Natural killer cell (primary cell): ENCODE measurements around the gene PLEKHG3. TPM values are rescaled to one million over a fixed set of nuclear protein-coding genes. Genes with fewer than 3 reads are reported as not detected.

Experiments used
- ATAC-seq, 3 donors: fragments of 150-1000 bp in 2 of 3; fragments of 200-7000 bp in 1 of 3; cut with Tn5 transposase; 1 replicate in 1 of 3; 2 replicates in 2 of 3; pipeline ENCODE4 v1.10.0; 2021; ENCODE audit warnings: mild to moderate bottlenecking in 2 of 3, moderate library complexity in 2 of 3
- DNase-seq, 2 donors: peaks; one replicate each; pipeline versions ENCODE4 v3.0.0 to v3.0.0-alpha.2; 2013 to 2021; ENCODE audit warnings: mixed read lengths in 1 of 2
- H3K27ac ChIP-seq: one replicate; pipeline ENCODE4 v1.5.1; 2013; ENCODE audit warnings: mild to moderate bottlenecking, low read length
- H3K27me3 ChIP-seq: one replicate; pipeline ENCODE4 v1.6.1; 2013; ENCODE audit warnings: low read length; ENCODE audit not compliant: control insufficient read depth, insufficient read depth
- H3K36me3 ChIP-seq: one replicate; pipeline ENCODE4 v1.6.1; 2013; ENCODE audit warnings: low read length; ENCODE audit not compliant: control insufficient read depth, insufficient read depth
- H3K4me1 ChIP-seq: one replicate; pipeline ENCODE4 v1.6.1; 2013; ENCODE audit warnings: low read length; ENCODE audit not compliant: control insufficient read depth, insufficient read depth
- H3K4me3 ChIP-seq: one replicate; pipeline ENCODE4 v1.5.1; 2013; ENCODE audit warnings: low read length
- H3K9me3 ChIP-seq: one replicate; pipeline ENCODE4 v1.6.1; 2013; ENCODE audit warnings: low read length; ENCODE audit not compliant: control insufficient read depth, insufficient read depth
- H3K27ac Mint-ChIP-seq, 2 donors: one replicate each; pipeline ENCODE4 v1.8.0; 2022; ENCODE audit warnings: mild to moderate bottlenecking in 2 of 2, mixed read lengths in 2 of 2, moderate library complexity in 1 of 2
- H3K27me3 Mint-ChIP-seq, 2 donors: one replicate each; pipeline ENCODE4 v1.8.0; 2022; ENCODE audit warnings: low read depth in 2 of 2, mixed read lengths in 2 of 2
- H3K36me3 Mint-ChIP-seq: one replicate; pipeline ENCODE4 v1.8.0; 2022; ENCODE audit warnings: mixed read lengths
- H3K4me1 Mint-ChIP-seq, 2 donors: one replicate each; pipeline ENCODE4 v1.8.0; 2022; ENCODE audit warnings: mixed read lengths in 2 of 2
- H3K4me3 Mint-ChIP-seq: one replicate; pipeline ENCODE4 v1.8.0; 2022; ENCODE audit warnings: mild to moderate bottlenecking, moderate library complexity, mixed read lengths
- H3K9me3 Mint-ChIP-seq, 2 donors: one replicate each; pipeline ENCODE4 v1.8.0; 2022; ENCODE audit warnings: mixed read lengths in 2 of 2
- WGBS: methylation state at CpG from one replicate; pipeline ENCODE4 v1.1.7; 2013; ENCODE audit warnings: missing lambda C conversion rate; ENCODE audit not compliant: insufficient coverage; 5-methylcytosine and 5-hydroxymethylcytosine counted together
- intact Hi-C: fragments of 100-400 bp; cut with micrococcal nuclease; formaldehyde crosslinking; loops from one replicate; pipeline ENCODE4 v1.14.2; 2022
- total RNA-seq, 4 donors: library from RNA; stranded (reverse); fragments of 120-200 nt in 1 of 4; gene quantifications; one replicate each; pipeline versions ENCODE4 v1.2.3 to v1.2.4, GENCODE V29; 2013 to 2022
- TF ChIP-seq, protein P1 (sequence below): fragments of 200-600 bp; IDR thresholded peaks from one replicate; pipeline ENCODE4 v1.8.0; 2022; ENCODE audit warnings: antibody characterized with exemption

PLEKHG3 gene
- total RNA-seq, 3 donors from 2014 or later (not counting 1 experiment from before 2014, with no cell fraction given), result 184 to 285 (median 225) TPM

DNA sequence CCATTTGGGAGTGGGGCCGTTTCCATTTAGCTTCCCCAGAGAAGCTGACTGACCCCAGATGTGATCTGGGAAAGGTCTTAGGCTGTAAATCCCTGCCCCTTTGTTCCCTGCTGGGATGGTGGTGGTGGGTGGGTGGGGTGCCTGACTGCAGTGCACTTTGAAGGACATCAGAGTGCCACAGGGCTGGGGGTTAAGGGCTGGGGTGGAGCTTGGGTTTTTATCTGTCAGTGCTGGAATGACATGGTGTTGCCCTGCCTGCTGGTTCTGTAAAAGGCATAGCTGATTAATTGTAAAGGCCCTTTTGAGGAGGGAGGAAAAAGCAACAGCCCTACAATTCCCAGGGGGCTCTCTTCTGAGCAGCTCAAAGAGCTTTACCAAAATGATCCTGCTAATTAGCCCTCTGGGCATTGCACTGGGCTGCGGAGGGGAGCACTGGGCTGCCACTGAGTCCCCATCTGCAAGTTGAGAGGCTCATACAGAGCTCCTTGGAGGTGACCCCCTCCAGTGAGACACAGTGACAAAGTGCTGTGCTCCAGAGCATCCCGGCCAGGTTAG lies 21.1 kb downstream of the PLEKHG3 start:
- intact Hi-C loops, result no loop called here
- ATAC-seq (no peak), DNase-seq (no peak)
- peaks cover 100% of the 10 kb centered on the region for H3K4me1 ChIP-seq
- H3K27ac Mint-ChIP-seq, result peak overlapping the region; percentile 76 to 86
- H3K36me3 ChIP-seq, result peaks cover 29% of the 10 kb centered on the region
- no peak overlapping the region for H3K4me3 ChIP-seq
- no peaks in the 10 kb centered on the region for H3K9me3 Mint-ChIP-seq
- H3K27me3 ChIP-seq, result no peaks in the 10 kb centered on the region
- H3K27ac ChIP-seq, result peak overlapping the region; percentile 81
- 71% methylated on average over 3 of the region's 3 CpGs for WGBS
- H3K9me3 ChIP-seq, result no peaks in the 10 kb centered on the region
- H3K4me1 Mint-ChIP-seq, result peaks cover 95 to 97% of the 10 kb centered on the region in 2 donors
- TF ChIP-seq, protein P1, sequence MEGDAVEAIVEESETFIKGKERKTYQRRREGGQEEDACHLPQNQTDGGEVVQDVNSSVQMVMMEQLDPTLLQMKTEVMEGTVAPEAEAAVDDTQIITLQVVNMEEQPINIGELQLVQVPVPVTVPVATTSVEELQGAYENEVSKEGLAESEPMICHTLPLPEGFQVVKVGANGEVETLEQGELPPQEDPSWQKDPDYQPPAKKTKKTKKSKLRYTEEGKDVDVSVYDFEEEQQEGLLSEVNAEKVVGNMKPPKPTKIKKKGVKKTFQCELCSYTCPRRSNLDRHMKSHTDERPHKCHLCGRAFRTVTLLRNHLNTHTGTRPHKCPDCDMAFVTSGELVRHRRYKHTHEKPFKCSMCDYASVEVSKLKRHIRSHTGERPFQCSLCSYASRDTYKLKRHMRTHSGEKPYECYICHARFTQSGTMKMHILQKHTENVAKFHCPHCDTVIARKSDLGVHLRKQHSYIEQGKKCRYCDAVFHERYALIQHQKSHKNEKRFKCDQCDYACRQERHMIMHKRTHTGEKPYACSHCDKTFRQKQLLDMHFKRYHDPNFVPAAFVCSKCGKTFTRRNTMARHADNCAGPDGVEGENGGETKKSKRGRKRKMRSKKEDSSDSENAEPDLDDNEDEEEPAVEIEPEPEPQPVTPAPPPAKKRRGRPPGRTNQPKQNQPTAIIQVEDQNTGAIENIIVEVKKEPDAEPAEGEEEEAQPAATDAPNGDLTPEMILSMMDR, result no peak
- no peaks in the 10 kb centered on the region for H3K27me3 Mint-ChIP-seq
- no peaks in the 10 kb centered on the region for H3K36me3 Mint-ChIP-seq
- peak overlapping the region; percentile 92 for H3K4me3 Mint-ChIP-seq

DNA sequence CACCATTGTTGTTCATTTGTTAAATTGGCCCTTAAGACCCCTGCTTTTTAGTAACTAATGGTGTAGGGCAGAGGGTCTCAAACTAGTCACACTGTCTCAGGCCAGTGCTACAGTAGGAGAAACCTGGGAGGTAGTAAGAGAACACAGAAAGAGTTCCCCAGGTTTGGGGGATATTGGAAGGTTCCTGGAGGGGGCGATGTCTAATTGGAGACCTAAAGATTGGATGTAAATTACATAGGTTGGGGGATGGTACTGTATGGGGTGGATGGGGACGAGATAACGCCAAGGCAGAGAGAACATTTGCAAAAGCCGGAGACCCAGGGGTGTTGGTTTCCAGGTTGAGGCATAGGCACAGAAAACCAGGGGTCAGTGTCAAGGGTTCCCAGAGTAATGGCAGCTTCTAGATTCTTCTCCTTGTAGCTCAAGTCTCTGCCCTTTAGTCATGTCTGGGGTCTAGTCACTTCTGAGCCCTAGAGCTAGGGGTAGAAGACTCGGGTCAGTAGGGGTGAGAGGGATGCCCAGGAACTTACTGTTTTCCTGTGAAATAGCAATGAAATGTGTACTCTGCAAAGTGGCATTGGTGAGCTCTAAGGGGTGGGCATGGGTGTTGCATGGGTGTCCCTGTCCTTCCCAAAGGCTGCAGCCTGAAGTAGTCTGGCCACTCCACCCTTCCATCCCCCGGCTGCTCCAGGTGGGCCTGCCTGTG lies 21.8 kb downstream of the PLEKHG3 start:
- H3K4me3 ChIP-seq, result no peak overlapping the region
- H3K36me3 ChIP-seq, result peaks cover 36% of the 10 kb centered on the region
- H3K9me3 Mint-ChIP-seq, result no peaks in the 10 kb centered on the region
- intact Hi-C loops, result no loop called here
- H3K27me3 Mint-ChIP-seq, result no peaks in the 10 kb centered on the region
- H3K27me3 ChIP-seq, result no peaks in the 10 kb centered on the region
- H3K4me3 Mint-ChIP-seq, result peak overlapping the region; percentile 92
- DNase-seq (no peak), ATAC-seq (no peak)
- 75% methylated on average over 6 of the region's 6 CpGs for WGBS
- peak overlapping the region; percentile 76 to 86 for H3K27ac Mint-ChIP-seq
- H3K36me3 Mint-ChIP-seq, result no peaks in the 10 kb centered on the region
- TF ChIP-seq, protein P1, result no peak
- no peaks in the 10 kb centered on the region for H3K9me3 ChIP-seq
- peaks cover 100% of the 10 kb centered on the region for H3K4me1 ChIP-seq
- H3K4me1 Mint-ChIP-seq, result peaks cover 92% of the 10 kb centered on the region in 2 donors
- H3K27ac ChIP-seq, result peak overlapping the region; percentile 81

DNA sequence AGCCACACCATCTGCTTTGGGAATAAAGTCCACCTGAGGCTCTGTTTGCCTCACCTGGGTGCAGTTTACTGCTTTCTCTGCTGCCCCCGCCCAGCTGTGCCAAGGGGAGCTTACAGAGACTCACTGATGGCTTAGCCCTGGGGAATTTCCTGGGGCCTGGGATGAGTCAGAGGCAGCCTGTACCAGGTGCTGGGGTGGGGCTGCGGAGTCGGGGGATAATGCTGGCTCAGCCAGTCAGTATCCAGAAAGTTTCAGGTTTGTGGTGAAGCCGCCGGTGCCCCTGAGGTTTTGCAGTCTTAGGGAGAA lies 22.3 kb downstream of the PLEKHG3 start:
- H3K27me3 ChIP-seq, result no peaks in the 10 kb centered on the region
- Mint-ChIP-seq H3K27me3 (no peaks in the 10 kb centered on the region), H3K36me3 (no peaks in the 10 kb centered on the region), H3K4me1 (peaks cover 86 to 91% of the 10 kb centered on the region in 2 donors), H3K4me3 (peak overlapping the region; percentile 92), H3K9me3 (no peaks in the 10 kb centered on the region), H3K27ac (peak overlapping the region; percentile 76 to 86)
- DNase-seq (peak in 1 of 2 donors; percentile 64), ATAC-seq (peak in 1 of 3 donors; percentile 11)
- peaks cover 97% of the 10 kb centered on the region for H3K4me1 ChIP-seq
- H3K27ac ChIP-seq, result peak overlapping the region; percentile 81
- TF ChIP-seq, protein P1, result no peak
- H3K4me3 ChIP-seq, result no peak overlapping the region
- peaks cover 40% of the 10 kb centered on the region for H3K36me3 ChIP-seq
- no peaks in the 10 kb centered on the region for H3K9me3 ChIP-seq
- WGBS, result 70% methylated on average over 5 of the region's 5 CpGs
- intact Hi-C loops, result no loop called here
